NCI-H1436 treated with DMSO at 0.1 percent for 48 hours (cell line): Measurements from ENCODE around the gene FAM163A.
"Not testable (repeated sequence)": the region's sequence is repeated elsewhere in the genome, so short reads cannot be mapped to it uniquely, and the experiment has no call there.

ENCODE experiments used
- DNase-seq: peaks from one replicate; lab custom pipeline; 2025; lab: John Stamatoyannopoulos, UW

FAM163A gene

DNA sequence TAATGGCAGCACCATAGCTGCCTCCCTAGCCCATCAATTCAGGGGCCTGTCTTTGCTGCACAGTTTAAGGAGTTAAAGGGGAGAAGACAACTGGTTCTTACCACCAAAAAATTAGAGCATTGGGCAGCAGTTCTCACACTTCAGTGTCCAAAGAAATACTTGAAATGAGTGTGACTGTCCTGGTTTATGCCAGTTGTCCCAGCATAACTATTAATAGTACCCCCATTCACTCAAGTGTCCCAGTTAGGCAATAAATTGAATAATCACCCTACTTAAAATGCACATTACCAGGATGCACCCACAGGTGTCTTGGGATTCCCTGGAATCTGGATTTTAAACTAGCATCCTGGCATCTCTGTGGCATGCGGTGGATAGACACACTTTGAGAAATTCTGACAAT, 51.1 kb downstream of the FAM163A start:
- no peak for DNase-seq

DNA sequence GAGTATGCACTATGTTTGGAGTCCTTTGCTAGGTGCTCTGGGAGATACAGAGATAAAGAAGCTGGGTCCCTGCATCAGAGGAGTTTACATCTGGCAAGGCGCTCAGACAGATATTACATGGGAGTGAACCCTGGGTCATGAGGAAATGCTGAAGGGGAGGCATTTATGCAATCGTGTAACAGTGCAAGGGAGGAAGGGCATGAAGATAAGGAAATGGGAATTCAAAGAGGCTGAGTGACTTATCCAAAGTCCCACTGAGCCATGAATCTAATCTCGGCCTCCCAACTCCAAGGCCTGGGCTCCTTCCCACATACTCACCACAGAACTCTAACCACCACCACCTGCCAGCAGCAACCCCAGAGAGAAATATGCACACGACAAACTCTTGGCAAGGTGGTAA, 51.6 kb downstream of the FAM163A start:
- no peak for DNase-seq

DNA sequence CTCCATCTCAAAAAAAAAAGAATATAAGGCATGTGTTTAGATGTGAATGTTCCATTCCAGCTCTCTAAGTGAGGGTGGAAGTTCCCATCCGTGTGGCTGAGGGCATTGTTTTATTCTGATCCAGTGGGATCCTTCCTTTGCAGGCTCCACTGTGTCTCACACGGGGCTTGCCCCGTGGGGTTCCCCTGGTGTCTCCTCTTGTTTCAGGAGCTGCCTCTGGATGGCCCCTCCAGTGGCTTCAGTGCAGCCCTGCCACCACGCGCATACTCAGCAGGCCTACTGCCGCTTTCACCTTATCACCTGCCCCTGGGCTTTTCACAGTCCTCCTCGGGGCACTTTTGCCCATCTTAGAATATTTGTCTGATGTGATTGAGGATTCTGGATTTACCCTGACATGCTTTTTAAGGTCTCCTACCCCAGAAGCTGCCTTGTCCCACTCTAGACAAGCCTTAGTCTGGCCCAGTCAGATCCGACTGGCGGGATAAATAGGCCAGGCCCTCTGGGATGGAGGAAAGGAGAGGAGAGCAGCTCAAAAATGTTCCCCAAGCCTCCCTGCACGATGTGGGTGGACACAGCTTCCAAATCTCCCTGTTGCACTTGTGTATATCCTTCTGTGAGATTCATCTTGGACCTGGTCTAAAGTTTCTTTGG, 55.2 kb downstream of the FAM163A start:
- no peak for DNase-seq

DNA sequence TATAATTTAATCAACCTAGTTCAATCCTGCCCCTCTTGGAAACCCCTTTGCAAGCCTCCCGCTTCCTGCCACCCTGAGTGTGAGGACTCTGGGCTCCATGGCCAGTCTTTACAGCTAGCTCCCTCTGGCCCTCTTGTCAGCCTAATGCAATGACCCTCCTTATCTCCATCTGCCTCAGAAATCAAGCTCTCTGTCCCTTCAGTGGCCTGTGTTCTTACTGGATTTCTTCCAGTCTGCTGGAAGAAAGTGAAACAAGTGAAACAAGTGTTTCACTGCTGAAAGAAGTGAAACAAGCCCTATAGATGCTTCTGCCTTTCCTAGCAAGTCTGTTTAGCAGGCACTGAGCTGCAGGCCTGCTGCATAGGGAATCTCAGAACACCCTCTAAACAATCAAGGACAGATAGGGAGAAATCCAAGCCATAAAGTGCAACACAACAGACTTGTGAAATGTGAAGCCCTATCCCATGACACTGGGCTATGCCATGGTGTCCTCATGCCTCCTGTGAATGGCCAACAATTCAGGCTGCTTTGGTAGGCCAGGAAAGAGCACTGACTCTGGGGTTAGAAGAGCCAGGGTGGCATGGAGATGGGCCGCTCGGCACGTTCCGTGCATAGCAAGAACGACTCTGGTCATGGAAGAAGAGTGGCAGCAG, 55.9 kb downstream of the FAM163A start:
- no peak for DNase-seq

DNA sequence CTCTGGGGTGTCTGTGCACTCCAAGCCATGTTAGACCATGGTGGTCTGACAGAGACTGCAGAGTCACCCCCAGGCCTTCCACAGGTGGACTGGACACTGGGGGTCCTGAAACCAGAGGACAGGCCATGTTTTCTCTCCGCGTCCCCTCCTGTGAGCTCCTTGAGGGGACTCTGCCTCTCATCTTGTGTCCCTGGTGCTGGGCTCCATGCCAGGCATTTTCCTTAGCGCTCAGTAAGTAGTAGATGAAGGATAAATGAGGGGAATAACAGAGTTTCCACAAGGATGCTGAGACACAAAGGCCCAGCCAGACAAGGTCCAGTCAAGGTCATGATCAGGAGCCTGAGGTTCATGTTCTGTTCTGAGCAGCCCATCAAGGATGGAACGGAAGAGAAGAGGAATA, 57.4 kb downstream of the FAM163A start:
- no peak for DNase-seq

DNA sequence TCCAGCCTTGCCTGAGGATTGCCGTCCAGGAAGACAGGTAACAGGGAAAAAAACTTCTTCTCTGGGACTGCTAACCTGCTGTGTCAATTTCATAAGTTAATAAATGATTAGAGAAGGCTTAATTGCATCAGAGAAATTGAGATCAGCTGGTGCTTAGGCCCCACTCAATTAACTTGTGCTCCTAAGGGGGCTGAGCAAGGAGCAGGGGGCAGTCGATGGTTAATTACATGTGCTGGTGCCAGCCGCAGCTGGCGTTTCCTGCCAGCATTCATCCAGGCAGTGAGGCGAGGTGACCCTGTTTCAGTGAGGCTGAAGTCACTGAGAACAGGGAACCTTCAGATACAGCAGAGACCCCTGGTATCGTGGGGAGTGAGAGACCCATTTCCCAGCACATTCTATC, 60.0 kb downstream of the FAM163A start:
- no peak for DNase-seq

DNA sequence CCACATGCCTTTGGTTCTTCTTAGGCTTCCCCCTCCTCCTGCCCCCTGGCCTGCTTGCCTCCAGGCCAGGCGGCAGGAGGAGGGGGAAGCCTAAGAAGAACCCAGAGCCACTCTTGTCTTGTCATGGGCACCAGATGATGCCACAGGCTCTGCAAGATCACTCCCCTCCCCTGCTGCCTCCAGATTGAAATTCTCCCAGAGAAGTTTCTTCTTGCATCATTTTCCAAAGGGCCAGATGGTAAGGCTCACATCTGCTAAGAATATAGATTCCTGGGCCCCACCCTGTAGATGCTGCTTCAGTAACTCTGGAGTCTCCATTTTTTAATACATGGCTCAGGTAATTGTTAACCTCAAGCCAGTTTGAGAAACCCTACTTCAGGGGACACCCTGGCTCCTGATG, 60.8 kb downstream of the FAM163A start:
- DNase-seq = no peak

DNA sequence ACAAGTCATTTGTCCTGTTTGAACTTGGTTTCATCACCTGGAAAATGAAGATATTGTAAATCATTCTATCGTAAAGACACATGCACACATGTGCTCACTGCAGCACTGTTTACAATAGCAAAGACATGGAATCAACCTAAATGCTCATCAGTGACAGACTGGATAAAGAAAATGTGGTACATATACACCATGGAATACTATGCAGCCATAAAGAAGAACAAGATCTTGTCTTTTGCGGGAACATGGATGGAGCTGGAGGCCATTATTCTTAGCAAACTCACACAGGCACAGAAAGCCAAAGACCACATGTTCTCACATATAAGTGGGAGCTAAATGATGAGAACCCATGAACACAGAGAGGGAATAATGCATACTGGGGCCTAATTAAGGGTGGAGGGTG, 61.3 kb downstream of the FAM163A start:
- DNase-seq = not testable (repeated sequence)

DNA sequence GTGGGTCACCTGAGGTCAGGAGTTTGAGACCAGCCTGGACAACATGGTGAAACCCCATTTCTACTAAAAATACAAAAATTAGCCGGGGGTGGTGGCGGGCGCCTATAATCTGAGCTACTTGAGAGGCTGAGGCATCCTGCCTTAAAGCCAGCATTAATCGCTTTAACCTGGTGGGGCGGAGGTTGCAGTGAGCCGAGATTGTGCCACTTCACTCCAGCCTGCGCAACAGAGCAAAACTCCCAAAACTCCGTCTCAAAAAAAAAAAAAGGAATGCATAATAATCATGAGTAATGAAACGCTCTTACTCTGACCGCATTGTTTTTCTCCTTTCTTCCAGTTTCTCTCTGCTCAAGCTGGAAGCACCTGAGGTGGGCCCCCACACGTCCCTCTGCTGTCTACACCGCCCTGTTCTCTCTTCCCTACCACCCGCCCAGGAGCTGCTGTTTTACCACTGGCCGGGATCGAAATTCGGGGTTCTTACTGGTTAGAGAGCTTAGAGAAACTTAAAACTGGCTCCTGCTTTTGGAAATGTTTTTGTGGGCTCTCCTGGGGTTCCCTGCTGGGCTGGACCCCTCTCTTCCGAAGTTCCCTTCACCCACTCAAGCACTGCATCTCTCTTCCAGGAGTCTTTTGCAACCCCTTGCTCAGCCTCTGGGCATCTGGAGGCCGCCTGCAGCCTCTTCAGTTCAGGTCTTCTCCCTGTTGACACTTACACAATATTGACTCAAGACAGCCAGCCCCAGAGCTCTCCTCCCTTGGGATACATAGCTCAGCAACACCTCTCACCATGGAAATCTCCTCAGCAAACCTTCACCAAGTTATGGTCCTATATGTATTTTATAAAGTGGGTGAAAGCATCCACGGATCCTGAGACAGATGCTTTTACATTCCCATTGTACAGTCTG, 62.5 kb downstream of the FAM163A start:
- no peak for DNase-seq

DNA sequence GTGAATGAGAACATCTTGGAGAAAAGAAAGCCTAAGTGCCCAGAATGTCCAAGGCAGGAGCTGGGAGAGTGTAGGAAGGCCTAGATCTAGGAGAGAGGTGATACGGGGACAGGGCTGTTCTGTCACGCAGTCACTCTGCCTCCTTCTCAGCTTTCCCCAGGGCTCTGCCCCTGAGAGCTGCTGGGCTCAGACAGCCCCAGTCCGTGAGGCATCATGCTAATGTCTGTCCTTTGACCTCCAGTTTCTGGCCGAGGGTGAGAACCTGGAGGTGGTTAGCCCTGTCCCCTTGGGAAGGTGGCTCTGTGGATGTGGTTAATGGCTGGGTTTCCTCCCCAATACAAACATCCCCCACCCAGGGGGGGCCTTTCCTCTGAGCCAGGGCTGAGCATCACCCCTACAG, 63.2 kb downstream of the FAM163A start:
- no peak for DNase-seq

DNA sequence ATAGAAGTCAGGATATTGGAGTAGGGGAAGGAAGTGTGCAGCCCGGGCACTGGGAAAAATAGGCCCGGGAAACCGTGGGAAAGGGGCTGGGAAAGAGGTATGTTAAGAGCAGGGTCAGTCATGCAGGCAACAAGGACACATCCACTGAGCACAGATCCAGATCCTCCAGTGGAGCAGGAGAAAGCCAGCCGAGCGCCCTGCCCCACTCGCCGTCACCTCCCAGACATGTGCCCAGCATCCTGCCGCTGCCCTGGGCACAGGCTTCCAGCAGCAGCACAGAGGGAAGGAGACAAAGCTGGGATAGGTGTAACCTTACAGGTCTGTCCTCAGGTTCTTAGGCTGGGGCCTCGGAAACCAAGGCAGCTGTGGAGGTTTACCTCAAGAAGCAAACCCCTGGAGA, 64.2 kb downstream of the FAM163A start:
- no peak for DNase-seq

DNA sequence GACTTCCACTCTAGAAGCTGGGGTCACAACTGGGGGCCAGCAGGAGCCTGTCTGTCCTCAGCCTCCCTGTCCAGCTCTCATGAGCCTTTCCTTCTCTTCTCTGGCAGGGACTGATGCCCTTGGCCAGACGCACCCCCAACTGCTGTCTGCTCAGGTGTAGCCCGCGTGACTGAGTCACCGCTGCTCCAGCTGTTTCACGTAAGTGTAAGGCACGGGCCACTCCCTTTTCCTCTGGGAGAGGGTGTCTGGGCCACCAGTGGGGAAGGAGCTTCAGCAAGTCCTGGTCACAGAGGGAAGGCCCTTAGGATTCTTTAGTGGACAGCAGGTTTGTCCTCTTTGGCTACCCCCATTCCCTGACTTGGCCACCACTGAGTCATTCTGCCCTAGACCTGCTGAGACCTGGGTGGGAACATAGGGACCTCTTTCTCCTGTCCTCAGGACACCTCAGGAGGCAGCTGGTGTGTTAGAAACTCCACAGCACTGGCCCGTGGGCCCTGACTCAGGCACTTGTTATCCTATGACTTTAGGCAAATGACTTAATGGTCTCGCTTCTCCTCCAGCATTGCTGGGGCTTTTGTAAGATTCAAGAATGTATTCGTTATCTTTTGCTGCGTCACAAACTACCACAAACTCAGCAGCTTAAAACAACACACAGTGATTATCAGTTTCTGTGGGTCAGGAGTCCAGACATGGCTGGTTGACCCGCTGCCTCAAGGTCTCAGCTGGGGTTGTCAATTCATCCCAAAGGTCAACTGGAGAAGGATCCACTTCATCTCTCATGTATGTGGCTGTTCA, 64.8 kb downstream of the FAM163A start:
- no peak for DNase-seq

DNA sequence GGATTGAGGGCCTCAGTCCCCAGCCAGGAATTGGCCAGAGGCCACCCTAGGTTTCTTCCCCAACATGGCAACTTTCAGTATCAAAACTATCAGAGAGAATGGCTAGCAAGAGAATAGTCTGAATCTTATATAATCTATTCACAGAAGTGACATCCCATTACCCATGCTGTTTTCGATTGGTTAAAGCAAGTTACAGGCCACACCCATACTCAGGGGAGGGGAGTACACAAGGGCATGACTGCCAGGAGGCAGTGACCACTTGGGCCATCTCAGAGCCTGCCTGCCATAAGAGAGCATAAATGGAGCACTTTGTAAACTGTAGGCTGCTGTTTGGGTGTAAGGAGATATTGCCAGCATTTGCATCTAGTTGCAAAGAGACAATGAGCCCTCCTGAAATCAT, 65.4 kb downstream of the FAM163A start:
- no peak for DNase-seq

DNA sequence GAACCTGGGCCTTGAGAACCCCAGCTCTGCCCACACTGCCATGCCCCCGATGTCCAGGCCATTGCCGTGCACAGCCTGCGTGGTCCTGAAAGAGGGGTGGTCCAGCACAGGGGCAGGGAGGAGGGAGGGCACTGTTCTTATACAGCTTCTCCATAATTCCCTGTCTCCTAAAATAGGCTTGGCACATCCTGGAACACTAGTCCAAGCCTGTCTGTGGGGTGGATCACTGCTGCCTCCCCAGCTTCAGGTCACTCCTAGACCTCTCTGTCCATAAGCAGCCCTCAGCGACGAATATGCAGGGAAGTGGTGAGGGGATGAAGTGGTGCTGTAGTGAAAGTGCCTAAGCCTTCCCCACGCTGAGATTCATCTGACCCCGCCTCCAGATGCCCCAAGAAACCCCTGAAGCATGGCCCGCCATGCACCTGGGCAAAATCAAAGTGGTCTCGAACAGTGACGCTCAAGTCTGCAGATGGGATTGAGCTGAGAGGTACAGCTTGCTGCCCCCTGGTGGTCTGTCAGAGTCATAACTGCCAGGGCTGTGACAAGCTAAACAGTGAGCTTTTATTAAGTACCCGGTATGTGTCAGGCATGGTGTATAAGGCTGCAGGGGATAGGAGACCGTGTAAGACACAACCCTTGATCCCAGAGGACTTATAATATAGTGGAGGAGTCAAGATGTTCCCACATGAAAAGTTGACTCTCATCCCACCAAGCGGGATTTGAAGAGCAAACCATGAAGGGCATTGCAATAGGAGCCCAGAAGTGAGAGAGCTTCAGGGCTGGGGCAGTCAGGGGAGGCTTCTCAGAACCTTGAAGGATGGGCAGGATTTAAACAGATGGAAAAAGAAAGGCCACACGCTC, 66.6 kb downstream of the FAM163A start:
- peak; percentile 50 for DNase-seq

DNA sequence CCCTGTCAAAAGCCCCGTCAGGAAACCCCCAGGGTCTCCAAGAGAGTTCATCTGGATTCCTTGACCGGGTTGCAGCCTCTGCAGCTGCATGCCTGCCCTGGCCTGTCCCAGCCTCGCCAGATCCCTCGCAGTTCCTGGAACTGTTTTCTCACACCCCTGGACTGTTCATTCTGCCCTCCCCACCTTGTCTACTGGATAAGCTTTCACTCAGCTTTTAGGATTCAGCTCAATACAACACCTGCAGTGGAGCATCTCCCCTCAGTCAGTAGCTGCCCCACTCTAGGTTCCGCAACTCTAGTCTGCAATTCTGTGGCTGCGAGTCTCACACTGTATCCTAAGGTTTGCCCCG, 67.2 kb downstream of the FAM163A start:
- no peak for DNase-seq

DNA sequence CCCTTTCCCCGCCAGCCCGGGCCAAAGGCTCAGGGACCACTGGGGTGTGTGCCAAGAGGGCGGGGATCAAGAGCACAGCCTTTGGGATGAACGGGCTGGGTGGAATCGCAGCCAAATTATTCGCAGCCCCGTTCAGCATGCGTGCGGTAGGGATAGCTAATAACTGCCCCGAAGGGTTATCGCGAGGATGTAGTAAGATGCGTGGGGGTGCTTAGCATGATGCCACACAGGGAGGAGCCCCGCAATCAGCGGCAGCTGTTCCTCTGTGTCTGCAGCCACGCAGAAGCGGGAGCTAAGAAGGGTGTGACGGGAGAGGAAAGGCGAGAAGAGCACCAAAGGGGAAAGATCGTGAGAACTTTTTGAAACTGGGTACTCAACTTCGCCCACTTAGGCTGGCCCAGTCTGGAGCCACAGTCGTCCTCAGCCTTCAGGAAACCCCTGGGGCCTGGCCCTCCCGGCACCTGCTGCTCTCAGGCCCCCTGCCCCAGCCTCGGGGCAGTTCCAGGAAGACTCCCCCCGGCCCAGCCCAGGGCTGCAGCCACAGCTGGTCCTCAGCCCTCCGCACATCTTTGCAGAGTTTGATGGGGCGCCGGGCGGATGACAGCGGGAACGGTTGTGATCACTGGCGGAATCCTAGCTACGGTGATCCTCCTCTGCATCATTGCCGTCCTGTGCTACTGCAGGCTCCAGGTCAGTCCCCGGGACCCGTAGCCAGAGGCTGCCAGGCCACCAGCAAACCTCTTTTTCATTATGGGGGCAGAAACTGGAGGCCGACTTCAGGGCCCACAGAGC, 69.6 kb downstream of the FAM163A start:
- no peak for DNase-seq

DNA sequence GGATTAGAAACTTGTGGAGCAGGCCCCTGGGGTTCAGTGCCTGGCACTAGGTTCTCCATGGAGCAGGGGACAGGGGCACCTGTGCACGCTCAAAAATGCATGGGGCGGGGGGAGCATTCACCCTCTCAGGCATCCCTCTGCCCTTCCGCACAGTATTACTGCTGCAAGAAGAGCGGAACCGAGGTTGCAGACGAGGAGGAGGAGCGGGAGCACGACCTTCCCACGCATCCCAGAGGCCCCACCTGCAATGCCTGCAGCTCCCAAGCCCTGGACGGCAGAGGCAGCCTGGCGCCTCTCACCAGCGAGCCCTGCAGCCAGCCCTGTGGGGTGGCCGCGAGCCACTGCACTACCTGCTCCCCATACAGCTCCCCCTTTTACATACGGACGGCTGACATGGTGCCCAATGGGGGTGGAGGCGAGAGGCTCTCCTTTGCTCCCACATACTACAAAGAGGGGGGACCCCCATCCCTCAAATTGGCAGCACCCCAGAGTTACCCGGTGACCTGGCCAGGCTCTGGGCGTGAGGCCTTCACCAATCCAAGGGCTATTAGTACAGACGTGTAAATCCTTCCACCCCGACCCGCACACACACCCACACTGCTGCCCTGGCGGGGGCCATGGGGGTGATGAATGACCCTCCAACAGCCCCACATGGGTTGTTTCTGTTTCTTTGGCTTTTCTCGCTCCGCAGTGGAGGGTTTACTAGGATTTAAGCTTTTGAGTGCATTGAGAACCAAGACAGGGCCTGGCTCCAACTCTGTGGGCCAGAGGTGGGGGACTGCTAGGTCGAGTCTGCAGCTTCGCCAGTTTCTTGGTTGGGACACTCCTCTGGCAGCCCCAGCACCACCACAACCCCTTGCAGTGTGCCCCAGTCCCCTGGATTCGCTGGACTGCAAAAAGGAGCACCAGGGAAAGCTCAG, 70.8 kb downstream of the FAM163A start:
- no peak for DNase-seq

DNA sequence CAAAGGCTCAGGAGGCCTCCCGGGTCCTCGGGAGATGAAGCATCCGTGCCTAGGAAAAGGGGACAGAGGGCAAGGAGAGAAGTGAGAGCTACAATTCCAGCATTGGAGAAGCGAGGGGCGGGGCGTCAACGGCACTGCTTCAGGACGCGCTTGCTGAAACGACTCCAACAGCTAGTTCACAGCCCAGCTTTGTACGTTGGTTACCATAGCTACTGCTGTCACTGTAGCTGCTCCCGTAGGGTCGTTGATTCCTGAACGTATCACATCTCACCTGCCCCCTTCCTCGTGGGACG, 71.4 kb downstream of the FAM163A start:
- DNase-seq = no peak

DNA sequence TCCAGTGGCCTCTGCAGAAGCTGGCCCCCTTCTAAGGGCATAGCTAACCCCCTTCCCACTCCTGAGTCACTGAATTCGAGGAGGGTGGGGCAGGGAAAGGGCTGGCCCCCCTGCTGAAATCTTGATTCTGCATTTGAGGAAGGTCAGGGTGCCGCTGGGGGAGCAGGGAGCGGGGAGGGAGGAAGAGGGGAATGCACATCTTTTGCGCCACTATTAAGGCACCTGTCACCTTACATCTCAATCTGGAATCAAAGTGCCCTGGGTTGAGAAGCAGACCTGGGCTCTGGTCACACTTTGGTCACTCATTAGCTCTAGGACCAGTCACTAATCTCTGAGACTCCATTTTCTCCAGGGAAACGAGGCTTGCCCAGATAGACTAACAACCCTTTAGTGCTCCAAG, 72.5 kb downstream of the FAM163A start:
- DNase-seq = no peak
